Measurements from ENCODE around the gene ARHGAP1.

The ARHGAP1 gene

DNA sequence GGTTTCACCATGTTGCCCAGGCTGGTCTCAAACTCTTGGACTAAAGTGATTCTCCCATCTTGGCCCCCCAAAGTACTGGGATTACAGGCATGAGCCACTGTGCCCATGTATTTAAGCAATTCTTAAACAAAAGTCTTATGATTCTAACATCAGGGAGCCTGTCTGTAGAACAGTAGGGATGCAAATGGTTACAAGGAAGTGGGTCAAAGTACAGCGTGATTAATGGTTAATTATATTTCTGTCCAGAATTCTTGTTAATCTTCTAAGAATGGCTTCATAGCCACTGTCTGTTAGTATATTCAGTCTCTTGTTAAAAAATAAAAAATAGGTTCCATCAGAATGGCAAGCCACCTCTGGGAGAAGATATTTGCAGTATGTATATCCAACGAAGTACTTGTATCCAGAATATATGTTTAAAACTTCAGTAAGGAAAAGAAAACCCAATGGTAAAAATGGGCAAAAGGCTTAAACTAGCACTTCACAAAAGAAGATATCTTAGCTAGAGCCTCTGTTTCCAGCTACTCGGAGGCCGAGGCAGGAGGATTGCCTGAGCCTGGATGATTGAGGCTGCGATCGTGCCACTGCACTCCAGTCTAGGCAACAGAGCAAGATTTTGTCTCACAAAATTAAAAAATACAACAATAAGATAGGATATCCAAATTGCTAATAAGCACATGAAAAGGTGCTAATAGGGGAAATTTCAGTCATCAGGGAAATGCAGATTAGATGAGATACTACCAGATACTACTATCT lies 60.2 kb downstream of the ARHGAP1 start:
- no peak for DNase-seq (ENCODE audit: low spot score)

DNA sequence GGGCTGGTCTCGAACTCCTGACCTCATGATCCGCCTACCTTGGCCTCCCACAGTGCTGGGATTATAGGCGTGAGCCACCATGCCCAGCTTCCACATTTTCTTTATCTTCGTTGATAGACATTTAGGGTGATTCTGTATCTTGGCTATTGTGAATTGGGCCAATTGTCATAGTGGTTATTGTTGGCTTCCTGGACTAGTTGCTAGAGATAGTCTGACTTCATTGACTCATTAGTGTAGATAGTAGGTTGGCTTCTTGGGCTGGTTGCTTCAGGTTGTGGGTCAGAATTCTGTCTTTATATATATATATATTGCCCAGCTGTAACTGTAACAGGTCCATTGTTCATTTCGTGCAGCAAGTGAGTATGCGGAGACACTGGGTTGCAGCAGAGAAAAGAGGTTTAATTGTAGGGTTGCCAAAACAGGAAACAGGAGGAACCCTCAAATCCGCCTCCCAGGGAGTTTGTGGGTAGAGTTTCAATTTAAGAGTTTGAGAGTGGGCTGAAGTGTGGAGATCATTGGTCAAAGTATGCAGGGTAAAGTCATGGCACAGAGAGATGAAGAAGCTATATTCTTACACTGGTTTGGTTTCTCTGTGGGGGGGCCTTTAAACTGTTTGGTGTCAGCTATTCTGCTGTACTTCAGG lies 61.1 kb downstream of the ARHGAP1 start:
- DNase-seq (ENCODE audit: low spot score) = no peak

DNA sequence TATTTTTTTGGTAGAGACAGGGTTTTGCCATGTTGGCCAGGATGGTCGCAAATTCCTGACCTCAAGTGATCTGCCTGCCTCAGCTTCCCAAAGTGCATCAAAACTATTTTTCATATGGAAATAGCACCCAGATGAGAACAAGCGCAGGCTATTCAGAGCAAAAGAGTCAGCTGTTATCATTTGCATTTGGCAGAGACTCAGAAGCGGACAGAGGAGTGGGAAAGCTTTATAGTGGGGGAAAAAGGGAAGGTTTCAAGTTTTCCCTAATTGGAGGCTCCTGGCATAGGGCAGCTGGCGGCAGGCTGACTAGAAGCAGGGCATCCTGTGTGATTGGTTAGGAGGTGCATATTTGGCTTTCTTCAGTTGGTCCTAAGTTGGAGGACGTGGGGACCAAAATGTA lies 62.9 kb downstream of the ARHGAP1 start:
- DNase-seq (ENCODE audit: low spot score) = no peak

DNA sequence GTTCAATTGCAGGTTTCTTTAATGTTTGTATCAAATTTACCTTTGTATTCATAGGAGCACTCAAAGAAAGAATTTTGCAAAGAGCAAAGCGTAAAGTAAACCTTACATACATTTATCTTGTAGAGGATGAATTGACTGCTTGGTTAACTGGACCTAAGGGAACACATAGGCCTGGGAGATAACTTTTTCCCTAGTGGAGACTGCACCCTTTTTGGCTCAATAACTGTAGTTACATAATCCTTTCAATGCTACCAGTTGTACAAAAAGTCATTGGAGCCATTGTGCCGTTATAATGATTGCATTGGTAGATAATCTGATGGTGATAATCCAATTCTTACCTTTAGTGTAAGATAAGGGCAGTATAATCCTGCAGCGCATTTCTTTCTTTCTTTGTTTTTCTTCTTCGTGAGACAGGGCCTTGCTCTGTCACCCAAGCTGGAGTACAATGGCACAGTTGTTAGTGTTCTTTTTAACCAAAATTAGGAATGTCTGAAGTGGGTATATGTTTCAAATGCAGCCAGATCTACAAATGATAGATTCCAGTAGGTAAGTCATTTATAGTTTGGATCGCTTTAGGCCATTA lies 64.8 kb downstream of the ARHGAP1 start:
- no peak for DNase-seq (ENCODE audit: low spot score)

DNA sequence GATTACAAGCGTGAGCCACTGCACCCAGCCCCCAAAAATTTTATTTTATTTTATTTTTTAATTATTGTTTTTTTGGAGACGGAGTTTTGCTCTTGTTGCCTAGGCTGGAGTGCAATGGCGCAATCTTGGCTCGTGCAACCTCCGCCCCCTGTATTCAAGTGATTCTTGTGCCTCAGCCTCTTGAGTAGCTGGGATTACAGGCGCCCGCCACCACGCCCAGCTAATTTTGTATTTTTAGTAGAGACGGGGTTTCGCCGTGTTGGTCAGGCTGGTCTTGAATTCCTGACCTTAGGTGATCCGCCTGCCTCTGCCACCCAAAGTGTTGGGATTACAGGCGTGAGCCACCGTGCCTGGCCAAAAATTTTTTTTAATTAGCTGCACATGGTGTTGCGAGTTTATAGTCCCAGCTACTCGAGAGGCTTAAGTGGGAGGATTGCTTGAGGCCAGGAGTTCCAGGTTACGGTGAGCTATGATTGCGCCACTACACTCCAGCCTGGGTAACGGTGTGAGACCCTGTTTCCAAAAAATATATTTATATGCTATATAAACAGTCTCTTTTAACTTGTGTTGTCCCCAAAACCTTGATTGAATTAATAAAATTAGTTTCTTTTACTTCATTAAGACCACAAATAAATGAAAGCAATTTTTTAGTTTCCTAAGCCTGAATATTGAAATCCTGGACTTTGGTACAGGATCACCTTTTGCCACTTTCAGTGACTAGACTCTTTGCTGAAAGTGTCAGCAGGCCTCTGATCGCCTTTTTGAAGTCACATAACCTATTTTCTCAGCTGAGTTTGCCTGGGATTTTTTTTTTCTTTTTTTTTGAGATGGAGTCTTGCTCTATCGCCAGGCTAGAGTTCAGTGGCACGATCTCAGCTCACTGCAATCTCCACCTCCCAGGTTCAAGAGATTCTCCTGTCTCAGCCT lies 66.9 kb downstream of the ARHGAP1 start:
- DNase-seq (ENCODE audit: low spot score) = no peak

DNA sequence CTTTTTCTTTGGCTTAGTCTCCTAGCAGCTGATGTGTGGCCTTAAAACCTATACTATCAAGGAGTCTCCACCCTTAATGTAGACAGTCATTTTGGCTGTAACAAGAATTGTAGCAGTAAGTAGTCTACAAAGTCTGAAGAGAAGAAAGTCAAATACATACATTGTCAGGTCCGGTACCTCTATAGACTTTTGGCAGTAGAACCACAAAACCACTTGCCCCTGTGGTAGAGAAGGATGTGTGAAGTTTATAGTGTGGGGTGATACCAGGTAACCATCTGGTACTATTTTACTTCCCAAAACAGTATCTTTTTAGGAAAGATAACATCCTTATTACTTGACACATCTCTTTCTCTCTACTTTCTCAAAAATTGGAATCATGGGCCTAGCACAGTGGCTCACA lies 67.9 kb downstream of the ARHGAP1 start:
- no peak for DNase-seq (ENCODE audit: low spot score)

DNA sequence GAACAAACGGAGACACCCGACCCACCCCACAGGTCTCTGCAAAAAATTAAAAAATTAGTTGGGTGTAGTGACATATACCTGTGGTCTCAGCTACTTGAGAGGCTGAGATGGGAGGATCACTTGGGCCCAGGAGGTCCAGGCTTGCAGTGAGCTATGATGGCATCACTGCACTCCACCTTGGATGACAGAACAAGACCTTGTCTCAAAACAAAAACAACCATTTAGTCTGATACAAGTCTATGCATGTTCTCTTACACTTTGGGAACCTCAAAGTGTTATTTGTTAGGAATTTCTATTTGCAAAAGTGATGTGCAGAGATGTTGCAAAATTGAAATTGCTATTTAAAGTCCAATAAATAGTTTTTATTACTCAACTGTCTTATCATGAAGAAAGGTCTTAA lies 68.7 kb downstream of the ARHGAP1 start:
- DNase-seq (ENCODE audit: low spot score) = no peak

DNA sequence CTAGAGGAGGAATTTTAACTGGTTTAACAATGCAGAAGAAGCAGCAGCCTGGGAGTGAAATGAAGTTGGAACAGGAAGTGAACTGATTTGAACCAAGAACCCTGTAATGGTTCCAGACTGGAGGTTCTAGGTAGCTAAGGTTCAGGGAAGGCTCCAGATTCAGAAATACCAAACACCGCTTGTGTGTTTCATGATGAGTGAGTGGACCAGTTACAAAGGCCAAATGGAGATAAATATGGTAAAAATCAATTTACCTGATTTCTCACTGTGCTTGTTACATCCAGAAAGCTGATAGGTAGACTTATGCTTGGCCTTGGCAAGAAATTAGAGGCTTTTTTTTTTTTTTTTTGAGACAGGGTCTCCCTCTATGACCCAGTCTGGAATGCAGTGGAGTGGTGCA lies 70.2 kb downstream of the ARHGAP1 start:
- DNase-seq (ENCODE audit: low spot score) = no peak

DNA sequence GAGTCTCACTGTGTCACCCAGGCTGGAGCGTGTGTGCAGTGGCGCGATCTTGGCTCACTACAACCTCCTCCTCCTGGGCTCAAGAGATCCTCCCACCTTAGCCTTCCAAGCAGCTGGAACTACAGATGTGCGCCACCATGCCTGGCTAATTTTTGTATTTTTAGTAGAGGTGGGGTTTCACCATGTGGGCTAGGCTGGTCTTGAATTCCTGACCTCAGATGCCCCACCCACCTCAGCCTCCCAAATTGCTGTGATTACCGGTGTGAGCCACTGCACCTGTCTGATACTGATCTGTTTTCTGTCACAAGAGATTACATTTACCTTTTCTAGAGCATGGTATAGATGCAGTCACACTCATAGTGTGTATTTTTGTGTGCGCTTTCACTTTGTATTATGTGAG lies 71.5 kb downstream of the ARHGAP1 start:
- DNase-seq (ENCODE audit: low spot score) = no peak

All from HuH-7.5 (cell line).